GM18511 (cell line): ENCODE measurements around the gene CAMK2A.

ENCODE experiments used
- ATAC-seq: cut with Tn5 transposase; IDR thresholded peaks from one replicate; pipeline ENCODE4 v1.9.1; 2021; ENCODE audit warnings: mild to moderate bottlenecking, moderate library complexity; ENCODE audit not compliant: unreplicated experiment

The CAMK2A gene

GRCh38 chr5:150175076-150175475 lies 114.5 kb downstream of the CAMK2A start:
- ATAC-seq, result no peak

DNA sequence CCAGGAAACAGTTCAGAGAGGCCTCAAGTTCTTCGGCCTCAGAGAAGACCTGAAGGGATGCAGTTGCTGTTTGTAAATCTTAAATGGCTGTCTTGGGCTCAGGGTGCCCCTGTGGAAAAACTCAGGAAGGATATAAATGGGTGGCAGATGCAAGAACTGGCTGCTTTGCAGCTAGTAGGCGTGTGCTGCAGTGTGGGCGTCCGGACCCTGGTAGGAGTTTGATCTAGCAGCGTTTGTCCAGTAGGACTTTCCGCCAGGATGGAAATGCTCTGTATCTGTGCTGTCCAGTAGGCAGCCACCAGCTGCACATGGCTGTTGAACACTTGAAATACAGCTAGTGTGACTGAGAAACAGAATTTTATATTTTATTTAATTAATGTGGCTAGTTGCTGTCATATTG lies 115.3 kb downstream of the CAMK2A start:
- no peak for ATAC-seq

- ATAC-seq, result no peak
Measured at GRCh38 chr5:150173161-150173560, 116.4 kb downstream of the CAMK2A start.

DNA sequence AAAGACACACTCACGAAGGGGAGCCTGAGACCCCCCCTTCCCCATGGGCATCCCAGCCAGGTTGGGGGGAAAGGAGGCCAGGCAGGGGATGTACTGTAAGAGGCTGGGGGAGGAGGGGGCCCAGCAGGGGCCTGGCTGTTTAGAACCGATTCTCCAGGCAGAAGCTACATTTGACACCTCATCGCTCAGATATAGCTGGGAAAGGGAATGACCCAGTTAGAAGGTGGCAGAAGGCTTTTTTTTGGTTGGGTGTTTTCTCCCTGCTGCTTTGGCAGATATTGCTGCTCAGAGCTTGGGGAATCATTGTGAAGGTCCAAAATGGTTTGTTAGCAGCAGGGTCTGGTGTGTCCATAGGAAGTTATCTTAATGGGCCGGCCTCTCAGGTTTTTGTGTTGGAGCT lies 117.0 kb downstream of the CAMK2A start:
- no peak for ATAC-seq

GRCh38 chr5:150172145-150172544 lies 117.4 kb downstream of the CAMK2A start:
- no peak for ATAC-seq
